ENCODE data around the gene FIP1L1. TPM values are rescaled to one million over a fixed set of nuclear protein-coding genes. Genes with fewer than 3 reads are reported as not detected.

Gene FIP1L1
- total RNA-seq, 1 experiment from 2014 or later, result 68.0 TPM

DNA sequence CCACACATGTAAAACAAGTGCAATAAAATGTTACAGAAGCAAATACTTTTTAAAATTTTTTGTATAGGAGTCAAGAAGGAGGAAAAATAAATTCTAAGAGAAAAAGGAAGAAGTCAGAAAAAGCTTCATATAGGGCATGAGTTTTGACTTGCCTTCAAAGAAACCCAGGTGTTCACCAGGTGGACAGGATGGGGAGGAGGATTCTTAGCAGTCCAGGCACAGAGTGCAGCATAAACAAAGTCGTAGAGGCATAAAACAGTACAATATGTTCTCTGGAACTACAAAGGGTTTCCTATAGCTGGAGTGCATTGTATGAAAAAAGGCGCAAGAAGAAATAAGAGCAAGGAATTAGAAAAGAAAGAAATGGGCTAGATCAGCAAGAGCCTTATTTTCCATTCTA is 9.7 kb upstream of the FIP1L1 start:
- Histone ChIP-seq H3K4ac (ENCODE audit: low read depth, low read length) (no peak overlapping the region), H3T11ph (ENCODE audit: low read length) (no peak overlapping the region), H3K79me1 (ENCODE audit: insufficient read depth, low read depth, low read length, poor library complexity, severe bottlenecking) (no peaks in the 10 kb centered on the region), H3K18ac (ENCODE audit: insufficient read length, low read depth, low read length) (no peak overlapping the region), H2BK5ac (ENCODE audit: insufficient read length, low read length) (no peak overlapping the region), H2BK20ac (ENCODE audit: low read depth, low read length, poor library complexity, severe bottlenecking) (no peak overlapping the region), H2BK15ac (ENCODE audit: low read depth, low read length) (no peak overlapping the region), H4K20me1 (ENCODE audit: control insufficient read depth, insufficient read depth, insufficient read length) (no peaks in the 10 kb centered on the region), H4K5ac (ENCODE audit: insufficient read length, low read depth, low read length) (no peak overlapping the region), H4K91ac (ENCODE audit: insufficient read length, low read depth, low read length) (no peak overlapping the region), H2BK120ac (ENCODE audit: low read depth, low read length, poor library complexity, severe bottlenecking) (no peak overlapping the region), H2AFZ (ENCODE audit: low read length) (no peak overlapping the region), H3K79me2 (ENCODE audit: insufficient read depth, low read length) (no peaks in the 10 kb centered on the region; the same call in 1 of the 2 replicates), H3K4me1 (ENCODE audit: insufficient read depth, low read length) (no peaks in the 10 kb centered on the region), H2BK12ac (ENCODE audit: insufficient read length, low read depth, low read length) (no peak overlapping the region), H3K27ac (ENCODE audit: insufficient read length, low read depth, low read length) (no peak overlapping the region), H3K27me3 (ENCODE audit: insufficient read depth, low read length) (no peaks in the 10 kb centered on the region), H2AK5ac (ENCODE audit: insufficient read length, low read length) (no peak overlapping the region), H3K9me3 (ENCODE audit: control insufficient read depth, low read depth, low read length) (no peaks in the 10 kb centered on the region), H3K23ac (ENCODE audit: insufficient read length, low read depth, low read length) (no peak overlapping the region), H3K56ac (ENCODE audit: insufficient read length, low read depth, low read length) (no peak overlapping the region), H3K14ac (ENCODE audit: insufficient read depth, low read length) (no peak overlapping the region), H4K8ac (replicated peaks; ENCODE audit: insufficient read length, low read depth, low read length) (no peak overlapping the region), H3K23me2 (ENCODE audit: insufficient read length, low read depth, low read length, poor library complexity, severe bottlenecking) (peaks cover 7% of the 10 kb centered on the region), H3K4me2 (ENCODE audit: insufficient read depth, insufficient read length, low read length) (no peak overlapping the region), H3K9ac (ENCODE audit: extremely low read depth, insufficient read length, low read length) (no peak overlapping the region)
- peaks cover 4 to 7% of the 10 kb centered on the region in 2 experiments; a peak in 2 of 5 replicates for H3K9me3 Mint-ChIP-seq
- H3K36me3 Mint-ChIP-seq (ENCODE audit: insufficient read depth in 1 of 3, low read depth in 3 of 3), result no peaks in the 10 kb centered on the region; a peak in 1 of 7 replicates
- peaks cover 63% of the 10 kb centered on the region for H3K27me3 Mint-ChIP-seq (ENCODE audit: low read depth)
- TF ChIP-seq, protein P1, sequence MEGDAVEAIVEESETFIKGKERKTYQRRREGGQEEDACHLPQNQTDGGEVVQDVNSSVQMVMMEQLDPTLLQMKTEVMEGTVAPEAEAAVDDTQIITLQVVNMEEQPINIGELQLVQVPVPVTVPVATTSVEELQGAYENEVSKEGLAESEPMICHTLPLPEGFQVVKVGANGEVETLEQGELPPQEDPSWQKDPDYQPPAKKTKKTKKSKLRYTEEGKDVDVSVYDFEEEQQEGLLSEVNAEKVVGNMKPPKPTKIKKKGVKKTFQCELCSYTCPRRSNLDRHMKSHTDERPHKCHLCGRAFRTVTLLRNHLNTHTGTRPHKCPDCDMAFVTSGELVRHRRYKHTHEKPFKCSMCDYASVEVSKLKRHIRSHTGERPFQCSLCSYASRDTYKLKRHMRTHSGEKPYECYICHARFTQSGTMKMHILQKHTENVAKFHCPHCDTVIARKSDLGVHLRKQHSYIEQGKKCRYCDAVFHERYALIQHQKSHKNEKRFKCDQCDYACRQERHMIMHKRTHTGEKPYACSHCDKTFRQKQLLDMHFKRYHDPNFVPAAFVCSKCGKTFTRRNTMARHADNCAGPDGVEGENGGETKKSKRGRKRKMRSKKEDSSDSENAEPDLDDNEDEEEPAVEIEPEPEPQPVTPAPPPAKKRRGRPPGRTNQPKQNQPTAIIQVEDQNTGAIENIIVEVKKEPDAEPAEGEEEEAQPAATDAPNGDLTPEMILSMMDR (conservative IDR thresholded peaks at IDR 0.05), result no peak
- WGBS (ENCODE audit: extremely low coverage, insufficient read length, low lambda C conversion rate), result no CpG with 5 or more reads among the region's 2 CpGs
- no peak overlapping the region for H3K27ac Mint-ChIP-seq
- DNase-seq, result no peak
- no peak overlapping the region for H3K4me3 Mint-ChIP-seq
- H3K4me1 Mint-ChIP-seq, result peaks cover 15 to 18% of the 10 kb centered on the region in 2 experiments

Data from H9 (cell line).